ENCODE results near the gene PDAP1. TPM values are rescaled to one million over a fixed set of nuclear protein-coding genes. Genes with fewer than 3 reads are reported as not detected.

PDAP1 gene
- total and polyA plus RNA-seq, 9 of the 15 experiments (the other 6 are each of a cell fraction or from before 2014, with no cell fraction given) = 10.2 to 315 (median 129) TPM

DNA sequence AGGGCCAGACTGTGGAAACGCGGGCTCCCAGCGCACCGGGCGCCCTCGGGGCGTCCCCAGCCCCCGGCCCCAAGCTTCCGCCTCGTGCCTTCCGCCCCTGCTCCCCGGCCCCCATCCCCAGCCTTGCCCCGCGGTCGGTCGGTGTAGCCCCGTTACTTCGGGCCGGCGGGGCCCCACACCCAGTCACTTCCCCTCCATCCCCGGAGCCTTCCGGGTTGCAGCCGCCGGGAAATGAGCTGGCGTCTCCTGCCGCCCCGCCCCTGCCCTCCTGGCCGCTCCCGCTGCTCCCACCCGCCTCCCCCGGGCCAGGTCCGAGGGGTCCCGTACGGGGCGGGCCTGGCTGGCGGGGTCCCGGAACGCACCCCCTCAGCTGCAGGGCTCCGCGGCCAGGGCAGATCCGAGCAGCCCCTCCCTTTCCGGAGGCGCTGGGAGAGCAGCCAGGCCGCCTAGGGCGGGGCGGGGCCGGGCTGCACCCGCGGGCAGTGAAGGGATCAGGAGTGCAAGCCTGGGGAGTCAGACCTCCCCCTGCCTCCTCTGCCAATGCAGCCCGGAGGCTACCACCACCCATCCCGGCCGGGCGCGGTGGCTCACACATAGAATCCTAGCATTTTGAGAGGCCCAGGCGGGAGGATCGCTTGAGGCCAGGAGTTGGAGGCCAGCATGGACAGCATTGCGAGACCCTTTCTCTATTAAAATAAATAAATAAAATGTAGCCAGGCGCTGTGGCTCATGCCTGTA, 33.2 kb downstream of the PDAP1 start (continued):
- TF ChIP-seq, protein P1, sequence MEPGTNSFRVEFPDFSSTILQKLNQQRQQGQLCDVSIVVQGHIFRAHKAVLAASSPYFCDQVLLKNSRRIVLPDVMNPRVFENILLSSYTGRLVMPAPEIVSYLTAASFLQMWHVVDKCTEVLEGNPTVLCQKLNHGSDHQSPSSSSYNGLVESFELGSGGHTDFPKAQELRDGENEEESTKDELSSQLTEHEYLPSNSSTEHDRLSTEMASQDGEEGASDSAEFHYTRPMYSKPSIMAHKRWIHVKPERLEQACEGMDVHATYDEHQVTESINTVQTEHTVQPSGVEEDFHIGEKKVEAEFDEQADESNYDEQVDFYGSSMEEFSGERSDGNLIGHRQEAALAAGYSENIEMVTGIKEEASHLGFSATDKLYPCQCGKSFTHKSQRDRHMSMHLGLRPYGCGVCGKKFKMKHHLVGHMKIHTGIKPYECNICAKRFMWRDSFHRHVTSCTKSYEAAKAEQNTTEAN (CRISPR knock-in tag; IDR thresholded peaks at IDR 0.05) = no peak
- TF ChIP-seq SIN3B (IDR thresholded peaks at IDR 0.05; ENCODE audit: low read depth) = no peak
- TF ChIP-seq, protein P2, sequence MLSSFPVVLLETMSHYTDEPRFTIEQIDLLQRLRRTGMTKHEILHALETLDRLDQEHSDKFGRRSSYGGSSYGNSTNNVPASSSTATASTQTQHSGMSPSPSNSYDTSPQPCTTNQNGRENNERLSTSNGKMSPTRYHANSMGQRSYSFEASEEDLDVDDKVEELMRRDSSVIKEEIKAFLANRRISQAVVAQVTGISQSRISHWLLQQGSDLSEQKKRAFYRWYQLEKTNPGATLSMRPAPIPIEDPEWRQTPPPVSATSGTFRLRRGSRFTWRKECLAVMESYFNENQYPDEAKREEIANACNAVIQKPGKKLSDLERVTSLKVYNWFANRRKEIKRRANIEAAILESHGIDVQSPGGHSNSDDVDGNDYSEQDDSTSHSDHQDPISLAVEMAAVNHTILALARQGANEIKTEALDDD (IDR thresholded peaks at IDR 0.05) = no peak
- 0 out of 2 replicates have a peak, but pooled peaks have one; percentile 12 for TF ChIP-seq SMC3 (conservative IDR thresholded peaks at IDR 0.05; ENCODE audit: insufficient read depth, low read depth, low read length)
- TF ChIP-seq NCOA4 (IDR thresholded peaks at IDR 0.05; ENCODE audit: partially characterized antibody) = no peak
- TF ChIP-seq ATF7 (IDR thresholded peaks at IDR 0.05) = peak; percentile 37; the same call in 1 of the 2 replicates
- TF ChIP-seq CSDE1 (IDR thresholded peaks at IDR 0.05) = no peak
- no peak for TF ChIP-seq FOXK1 (CRISPR knock-in tag; IDR thresholded peaks at IDR 0.05; ENCODE audit: borderline replicate concordance)
- TF ChIP-seq KDM4B (IDR thresholded peaks at IDR 0.05; ENCODE audit: borderline replicate concordance in 2 of 2, low read depth in 1 of 2) = 0 out of 4 replicates have a peak, but pooled peaks of 1 of the 2 experiments have one; percentile 68
- TF ChIP-seq U2AF2 (optimal IDR thresholded peaks at IDR 0.05; ENCODE audit: low read depth, low read length) = no peak
- peak; percentile 41; the same call in 1 of the 2 replicates for TF ChIP-seq CREM (IDR thresholded peaks at IDR 0.05; ENCODE audit: low read depth)
- TF ChIP-seq DMBX1 (CRISPR knock-in tag; IDR thresholded peaks at IDR 0.05; ENCODE audit: borderline replicate concordance) = no peak
- no peak for TF ChIP-seq MCM7 (IDR thresholded peaks at IDR 0.05)
- peak; percentile 37 for TF ChIP-seq HNRNPK (IDR thresholded peaks at IDR 0.05; ENCODE audit: low read depth, low read length, poor library complexity, severe bottlenecking)
- TF ChIP-seq L3MBTL2 (IDR thresholded peaks at IDR 0.05) = no peak
- TF ChIP-seq, protein P3, sequence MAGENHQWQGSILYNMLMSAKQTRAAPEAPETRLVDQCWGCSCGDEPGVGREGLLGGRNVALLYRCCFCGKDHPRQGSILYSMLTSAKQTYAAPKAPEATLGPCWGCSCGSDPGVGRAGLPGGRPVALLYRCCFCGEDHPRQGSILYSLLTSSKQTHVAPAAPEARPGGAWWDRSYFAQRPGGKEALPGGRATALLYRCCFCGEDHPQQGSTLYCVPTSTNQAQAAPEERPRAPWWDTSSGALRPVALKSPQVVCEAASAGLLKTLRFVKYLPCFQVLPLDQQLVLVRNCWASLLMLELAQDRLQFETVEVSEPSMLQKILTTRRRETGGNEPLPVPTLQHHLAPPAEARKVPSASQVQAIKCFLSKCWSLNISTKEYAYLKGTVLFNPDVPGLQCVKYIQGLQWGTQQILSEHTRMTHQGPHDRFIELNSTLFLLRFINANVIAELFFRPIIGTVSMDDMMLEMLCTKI (IDR thresholded peaks at IDR 0.05; ENCODE audit: partially characterized antibody) = no peak
- TF ChIP-seq, protein P4, sequence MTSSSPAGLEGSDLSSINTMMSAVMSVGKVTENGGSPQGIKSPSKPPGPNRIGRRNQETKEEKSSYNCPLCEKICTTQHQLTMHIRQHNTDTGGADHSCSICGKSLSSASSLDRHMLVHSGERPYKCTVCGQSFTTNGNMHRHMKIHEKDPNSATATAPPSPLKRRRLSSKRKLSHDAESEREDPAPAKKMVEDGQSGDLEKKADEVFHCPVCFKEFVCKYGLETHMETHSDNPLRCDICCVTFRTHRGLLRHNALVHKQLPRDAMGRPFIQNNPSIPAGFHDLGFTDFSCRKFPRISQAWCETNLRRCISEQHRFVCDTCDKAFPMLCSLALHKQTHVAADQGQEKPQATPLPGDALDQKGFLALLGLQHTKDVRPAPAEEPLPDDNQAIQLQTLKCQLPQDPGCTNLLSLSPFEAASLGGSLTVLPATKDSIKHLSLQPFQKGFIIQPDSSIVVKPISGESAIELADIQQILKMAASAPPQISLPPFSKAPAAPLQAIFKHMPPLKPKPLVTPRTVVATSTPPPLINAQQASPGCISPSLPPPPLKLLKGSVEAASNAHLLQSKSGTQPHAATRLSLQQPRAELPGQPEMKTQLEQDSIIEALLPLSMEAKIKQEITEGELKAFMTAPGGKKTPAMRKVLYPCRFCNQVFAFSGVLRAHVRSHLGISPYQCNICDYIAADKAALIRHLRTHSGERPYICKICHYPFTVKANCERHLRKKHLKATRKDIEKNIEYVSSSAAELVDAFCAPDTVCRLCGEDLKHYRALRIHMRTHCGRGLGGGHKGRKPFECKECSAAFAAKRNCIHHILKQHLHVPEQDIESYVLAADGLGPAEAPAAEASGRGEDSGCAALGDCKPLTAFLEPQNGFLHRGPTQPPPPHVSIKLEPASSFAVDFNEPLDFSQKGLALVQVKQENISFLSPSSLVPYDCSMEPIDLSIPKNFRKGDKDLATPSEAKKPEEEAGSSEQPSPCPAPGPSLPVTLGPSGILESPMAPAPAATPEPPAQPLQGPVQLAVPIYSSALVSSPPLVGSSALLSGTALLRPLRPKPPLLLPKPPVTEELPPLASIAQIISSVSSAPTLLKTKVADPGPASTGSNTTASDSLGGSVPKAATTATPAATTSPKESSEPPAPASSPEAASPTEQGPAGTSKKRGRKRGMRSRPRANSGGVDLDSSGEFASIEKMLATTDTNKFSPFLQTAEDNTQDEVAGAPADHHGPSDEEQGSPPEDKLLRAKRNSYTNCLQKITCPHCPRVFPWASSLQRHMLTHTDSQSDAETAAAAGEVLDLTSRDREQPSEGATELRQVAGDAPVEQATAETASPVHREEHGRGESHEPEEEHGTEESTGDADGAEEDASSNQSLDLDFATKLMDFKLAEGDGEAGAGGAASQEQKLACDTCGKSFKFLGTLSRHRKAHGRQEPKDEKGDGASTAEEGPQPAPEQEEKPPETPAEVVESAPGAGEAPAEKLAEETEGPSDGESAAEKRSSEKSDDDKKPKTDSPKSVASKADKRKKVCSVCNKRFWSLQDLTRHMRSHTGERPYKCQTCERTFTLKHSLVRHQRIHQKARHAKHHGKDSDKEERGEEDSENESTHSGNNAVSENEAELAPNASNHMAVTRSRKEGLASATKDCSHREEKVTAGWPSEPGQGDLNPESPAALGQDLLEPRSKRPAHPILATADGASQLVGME (CRISPR knock-in tag; IDR thresholded peaks at IDR 0.05) = no peak
- TF ChIP-seq CREB1 (IDR thresholded peaks at IDR 0.05) = no peak
- no peak; the same call in 1 of the 2 replicates for TF ChIP-seq CREB1 (CRISPR knock-in tag; IDR thresholded peaks at IDR 0.05)

All from K562 (cell line).